Lower lobe of right lung (tissue), 2 donors: ENCODE data around the gene MYO1H. TPM values are rescaled to one million over a fixed set of nuclear protein-coding genes. Genes with fewer than 3 reads are reported as not detected.

ENCODE experiments used
- ATAC-seq, 2 donors: fragments of 200-7000 bp; cut with Tn5 transposase; one replicate each; pipeline ENCODE4 v1.9.1; 2020 to 2022; ENCODE audit warnings: mild to moderate bottlenecking in 2 of 2, moderate library complexity in 2 of 2
- DNase-seq: peaks from one replicate; pipeline ENCODE4 v3.0.0-alpha.2; 2020
- H3K27ac ChIP-seq: fragments of 200-600 bp; one replicate; pipeline ENCODE4 v1.8.0; 2022
- H3K27me3 ChIP-seq: fragments of 200-600 bp; one replicate; pipeline ENCODE4 v1.8.0; 2022; ENCODE audit warnings: low read depth
- H3K36me3 ChIP-seq: fragments of 200-600 bp; one replicate; pipeline ENCODE4 v1.8.0; 2022; ENCODE audit warnings: mild to moderate bottlenecking
- H3K4me1 ChIP-seq: fragments of 200-600 bp; one replicate; pipeline ENCODE4 v1.8.0; 2022
- H3K4me3 ChIP-seq: fragments of 200-600 bp; one replicate; pipeline ENCODE4 v1.8.0; 2022; ENCODE audit warnings: mild to moderate bottlenecking
- H3K9me3 ChIP-seq: fragments of 200-600 bp; one replicate; pipeline ENCODE4 v1.8.0; 2022
- intact Hi-C: fragments of 100-400 bp; cut with DNase I; formaldehyde crosslinking; loops from one replicate; pipeline ENCODE4 v1.11.0; 2022
- total RNA-seq: library from RNA; stranded (reverse); fragmentation: NEBNext Ultra II Directional; extraction: Animal tissue kit (Norgen Biotek cat#: 25700); gene quantifications from one replicate; pipeline ENCODE4 v1.2.1, GENCODE V29; 2021
- TF ChIP-seq, protein P1 (sequence below): fragments of 200-600 bp; IDR thresholded peaks from one replicate; pipeline ENCODE4 v1.8.0; 2022; ENCODE audit warnings: antibody characterized with exemption, mild to moderate bottlenecking
- donor health status: DM: no; HTN: yes; CAD: no; lungs with severe emphysema.

The MYO1H gene
- total RNA-seq, 1 donor from 2014 or later = 0.30 TPM

DNA sequence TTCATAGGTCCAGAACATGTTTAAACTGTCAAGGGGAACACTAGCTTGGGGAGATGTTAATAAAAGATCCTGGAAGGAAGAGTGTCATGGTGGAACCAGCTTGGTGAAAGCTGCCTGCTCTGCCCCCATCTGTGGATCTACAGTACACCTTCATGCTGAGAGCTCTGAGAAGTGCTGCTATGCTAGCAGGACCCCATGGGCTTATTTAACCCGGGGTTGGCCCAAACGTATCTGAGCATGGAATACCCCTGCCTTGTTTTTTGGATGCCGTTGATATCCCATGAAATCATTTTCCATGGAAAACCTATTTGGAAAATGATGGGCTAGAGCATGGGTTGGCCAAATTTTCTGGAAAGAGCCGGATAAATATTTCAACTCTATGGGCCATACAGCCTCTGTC, 144.0 kb downstream of the MYO1H start:
- no peaks in the 10 kb centered on the region for H3K9me3 ChIP-seq
- no peaks in the 10 kb centered on the region for H3K27me3 ChIP-seq
- ATAC-seq (no peak), DNase-seq (no peak)
- H3K4me3 ChIP-seq = no peak overlapping the region
- TF ChIP-seq, protein P1, sequence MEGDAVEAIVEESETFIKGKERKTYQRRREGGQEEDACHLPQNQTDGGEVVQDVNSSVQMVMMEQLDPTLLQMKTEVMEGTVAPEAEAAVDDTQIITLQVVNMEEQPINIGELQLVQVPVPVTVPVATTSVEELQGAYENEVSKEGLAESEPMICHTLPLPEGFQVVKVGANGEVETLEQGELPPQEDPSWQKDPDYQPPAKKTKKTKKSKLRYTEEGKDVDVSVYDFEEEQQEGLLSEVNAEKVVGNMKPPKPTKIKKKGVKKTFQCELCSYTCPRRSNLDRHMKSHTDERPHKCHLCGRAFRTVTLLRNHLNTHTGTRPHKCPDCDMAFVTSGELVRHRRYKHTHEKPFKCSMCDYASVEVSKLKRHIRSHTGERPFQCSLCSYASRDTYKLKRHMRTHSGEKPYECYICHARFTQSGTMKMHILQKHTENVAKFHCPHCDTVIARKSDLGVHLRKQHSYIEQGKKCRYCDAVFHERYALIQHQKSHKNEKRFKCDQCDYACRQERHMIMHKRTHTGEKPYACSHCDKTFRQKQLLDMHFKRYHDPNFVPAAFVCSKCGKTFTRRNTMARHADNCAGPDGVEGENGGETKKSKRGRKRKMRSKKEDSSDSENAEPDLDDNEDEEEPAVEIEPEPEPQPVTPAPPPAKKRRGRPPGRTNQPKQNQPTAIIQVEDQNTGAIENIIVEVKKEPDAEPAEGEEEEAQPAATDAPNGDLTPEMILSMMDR = no peak
- H3K27ac ChIP-seq = no peak overlapping the region
- H3K36me3 ChIP-seq = peaks cover 96% of the 10 kb centered on the region
- H3K4me1 ChIP-seq = no peaks in the 10 kb centered on the region
- intact Hi-C loops = no loop called here

DNA sequence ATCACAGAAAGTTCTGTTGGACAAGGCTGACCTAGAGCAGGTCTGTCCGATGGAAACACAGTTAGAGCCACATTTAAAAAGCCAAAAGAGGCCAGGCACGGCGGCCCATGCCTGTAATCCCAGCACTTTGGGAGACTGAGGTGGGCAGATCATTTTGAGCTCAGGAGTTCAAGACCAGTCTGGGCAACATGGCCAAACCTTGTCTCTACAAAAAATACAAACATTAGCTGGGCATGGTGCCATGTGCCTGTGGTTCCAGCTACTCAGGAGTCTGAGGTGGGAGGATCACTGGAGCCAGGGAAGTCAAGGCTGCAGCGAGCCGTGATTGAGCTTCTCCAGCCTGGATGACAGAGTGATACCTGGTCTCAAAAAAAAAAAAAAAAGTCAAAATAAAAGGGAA, 144.7 kb downstream of the MYO1H start:
- Histone ChIP-seq H3K27me3 (no peaks in the 10 kb centered on the region), H3K27ac (no peak overlapping the region), H3K4me1 (no peaks in the 10 kb centered on the region), H3K36me3 (peaks cover 95% of the 10 kb centered on the region), H3K4me3 (no peak overlapping the region), H3K9me3 (no peaks in the 10 kb centered on the region)
- intact Hi-C loops = no loop called here
- ATAC-seq = no peak
- DNase-seq = no peak
- TF ChIP-seq, protein P1 = no peak

DNA sequence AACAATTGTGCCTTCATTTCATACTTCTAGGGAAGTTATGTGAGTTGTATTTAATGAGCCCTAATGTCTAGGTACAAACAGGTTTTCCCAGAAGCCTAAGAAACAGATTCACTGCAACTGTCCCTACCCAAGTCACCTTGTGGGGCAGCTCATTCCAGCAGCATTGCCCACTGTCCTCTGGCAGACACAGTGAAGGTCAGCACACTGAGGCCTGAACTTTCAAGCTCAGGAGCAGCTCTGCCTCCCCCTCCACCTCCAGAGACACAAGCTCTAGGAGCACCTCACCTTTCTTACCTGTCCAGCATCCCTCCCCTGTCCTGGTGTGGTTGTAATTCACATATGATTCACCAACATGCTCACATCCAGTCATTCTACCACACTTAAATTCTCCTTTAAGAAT, 145.4 kb downstream of the MYO1H start:
- H3K27me3 ChIP-seq = no peaks in the 10 kb centered on the region
- TF ChIP-seq, protein P1 = no peak
- no peak overlapping the region for H3K27ac ChIP-seq
- no peaks in the 10 kb centered on the region for H3K9me3 ChIP-seq
- ATAC-seq = no peak
- intact Hi-C loops = no loop called here
- DNase-seq = no peak
- H3K36me3 ChIP-seq = peaks cover 95% of the 10 kb centered on the region
- H3K4me3 ChIP-seq = no peak overlapping the region
- no peaks in the 10 kb centered on the region for H3K4me1 ChIP-seq

DNA sequence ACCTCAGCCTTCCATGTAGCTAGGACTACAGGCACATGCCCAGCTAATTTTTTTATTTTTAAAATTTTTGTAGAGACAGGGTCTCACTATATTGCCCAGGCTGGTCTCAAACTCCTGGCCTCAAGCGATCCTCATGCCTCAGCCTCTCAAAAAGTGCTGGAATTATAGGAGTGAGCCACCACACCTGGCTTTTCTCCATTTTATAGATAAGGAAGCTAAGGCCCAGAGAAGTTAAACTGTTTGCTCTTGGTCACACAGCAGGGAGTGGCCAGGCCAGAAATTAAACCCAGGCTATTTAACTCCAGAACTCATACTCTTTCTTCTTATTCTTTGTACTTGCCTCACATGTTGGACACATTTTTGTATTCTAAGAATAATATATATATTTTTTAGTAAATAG, 146.2 kb downstream of the MYO1H start:
- TF ChIP-seq, protein P1 = no peak
- intact Hi-C loops = no loop called here
- ATAC-seq (no peak), DNase-seq (no peak)
- no peaks in the 10 kb centered on the region for H3K9me3 ChIP-seq
- H3K4me1 ChIP-seq = no peaks in the 10 kb centered on the region
- no peaks in the 10 kb centered on the region for H3K27me3 ChIP-seq
- H3K27ac ChIP-seq = no peak overlapping the region
- H3K4me3 ChIP-seq = no peak overlapping the region
- H3K36me3 ChIP-seq = peaks cover 95% of the 10 kb centered on the region

DNA sequence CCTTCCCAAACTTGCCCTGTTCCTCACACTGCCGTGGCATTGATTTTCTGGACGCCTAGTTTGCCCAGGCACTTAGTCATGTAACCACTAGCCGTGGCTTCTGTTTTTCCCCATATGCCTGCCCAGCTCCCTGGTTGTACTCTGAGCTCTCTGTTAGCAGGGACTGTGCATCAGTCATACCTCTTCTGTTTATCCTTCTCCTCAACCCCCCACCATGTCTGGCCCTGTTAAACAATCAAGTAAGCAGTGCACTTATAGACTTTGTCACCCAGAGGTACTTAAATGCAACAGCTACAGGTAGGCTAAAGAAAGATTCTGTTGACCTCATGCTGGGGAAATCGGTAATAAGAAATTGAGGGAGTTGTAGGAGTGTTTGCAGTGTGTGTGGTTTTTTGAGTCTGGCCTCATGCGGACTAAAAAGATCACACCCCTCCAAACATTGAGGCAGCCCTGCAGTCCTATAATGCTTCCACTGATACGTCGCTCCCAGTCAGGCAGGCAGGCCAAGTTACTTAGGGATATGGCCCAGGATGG, 146.7 kb downstream of the MYO1H start:
- TF ChIP-seq, protein P1 = no peak
- Histone ChIP-seq H3K36me3 (peaks cover 95% of the 10 kb centered on the region), H3K9me3 (no peaks in the 10 kb centered on the region), H3K27ac (no peak overlapping the region), H3K4me3 (no peak overlapping the region), H3K27me3 (no peaks in the 10 kb centered on the region), H3K4me1 (no peaks in the 10 kb centered on the region)
- intact Hi-C loops = no loop called here
- DNase-seq = no peak
- ATAC-seq = no peak

DNA sequence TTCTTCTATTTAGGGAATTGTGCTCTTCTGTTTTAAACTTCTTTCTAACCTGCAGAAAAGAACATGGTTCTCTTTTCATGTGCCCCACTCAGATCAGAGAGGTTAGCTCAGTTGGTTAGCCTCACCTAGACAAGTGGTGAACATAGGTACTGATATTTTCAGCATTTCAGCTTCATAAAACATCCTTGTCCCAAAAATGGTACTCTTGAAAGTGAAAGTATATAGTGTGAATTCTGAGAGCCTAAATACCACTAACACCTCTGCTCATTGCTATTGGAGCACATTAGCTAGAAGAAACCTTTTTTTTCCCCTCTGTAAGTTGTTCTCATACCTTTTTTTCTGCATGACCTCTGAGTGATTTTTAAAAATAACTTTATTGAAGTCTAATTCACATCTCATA, 147.3 kb downstream of the MYO1H start:
- intact Hi-C loops = no loop called here
- H3K36me3 ChIP-seq = peaks cover 95% of the 10 kb centered on the region

More for the DNA sequence above, 147.3 kb downstream of the MYO1H start:
- ATAC-seq = no peak
- Histone ChIP-seq H3K4me3 (no peak overlapping the region), H3K27me3 (no peaks in the 10 kb centered on the region), H3K9me3 (no peaks in the 10 kb centered on the region), H3K27ac (no peak overlapping the region), H3K4me1 (no peaks in the 10 kb centered on the region)
- TF ChIP-seq, protein P1 = no peak
- no peak for DNase-seq
